Adrenal gland (tissue), 5 donors: ENCODE measurements around the gene FAM118A.
"Not testable (repeated sequence)": the region's sequence is repeated elsewhere in the genome, so short reads cannot be mapped to it uniquely, and the experiment has no call there.

Experiments used
- POLR2A ChIP-seq, 2 donors: fragments of 450-650 bp; IDR thresholded peaks; one replicate each; pipeline ENCODE4 v1.6.1; 2017; ENCODE audit warnings: antibody characterized with exemption in 2 of 2, mild to moderate bottlenecking in 2 of 2, moderate library complexity in 1 of 2
- TF ChIP-seq, protein P1 (sequence below), 6 experiments: fragments of 450-650 bp in 4 of 6; fragments of 200-600 bp in 2 of 6; sonication (generic) in 1 of 6; IDR thresholded peaks; 1 replicate in 5 of 6; 2 replicates in 1 of 6; pipeline versions ENCODE4 v1.5.1 to v1.8.0; 2016 to 2021; ENCODE audit warnings: antibody characterized with exemption in 6 of 6, mild to moderate bottlenecking in 2 of 6, moderate library complexity in 1 of 6
- donor health status: DM: no; HTN: no; CAD: no.

DNA sequence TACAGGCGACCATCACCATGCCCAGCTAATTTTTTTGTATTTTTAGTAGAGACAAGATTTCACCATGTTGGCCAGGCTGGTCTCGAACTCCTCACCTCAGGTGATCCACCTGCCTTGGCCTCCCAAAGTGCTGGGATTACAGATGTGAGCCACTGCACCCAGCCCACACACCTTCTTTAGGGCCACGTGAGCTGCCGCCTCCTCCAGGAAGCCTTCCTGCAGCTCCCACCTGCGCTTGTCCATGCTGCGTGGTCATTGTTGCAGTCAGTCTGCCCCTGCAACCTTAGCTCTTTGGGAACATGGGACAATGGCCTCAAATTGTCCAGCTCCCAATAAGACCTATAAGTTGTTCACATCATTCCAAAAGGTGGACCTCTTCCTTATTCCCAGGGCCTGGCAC lies 14.7 kb upstream of the FAM118A start:
- TF ChIP-seq, protein P1, sequence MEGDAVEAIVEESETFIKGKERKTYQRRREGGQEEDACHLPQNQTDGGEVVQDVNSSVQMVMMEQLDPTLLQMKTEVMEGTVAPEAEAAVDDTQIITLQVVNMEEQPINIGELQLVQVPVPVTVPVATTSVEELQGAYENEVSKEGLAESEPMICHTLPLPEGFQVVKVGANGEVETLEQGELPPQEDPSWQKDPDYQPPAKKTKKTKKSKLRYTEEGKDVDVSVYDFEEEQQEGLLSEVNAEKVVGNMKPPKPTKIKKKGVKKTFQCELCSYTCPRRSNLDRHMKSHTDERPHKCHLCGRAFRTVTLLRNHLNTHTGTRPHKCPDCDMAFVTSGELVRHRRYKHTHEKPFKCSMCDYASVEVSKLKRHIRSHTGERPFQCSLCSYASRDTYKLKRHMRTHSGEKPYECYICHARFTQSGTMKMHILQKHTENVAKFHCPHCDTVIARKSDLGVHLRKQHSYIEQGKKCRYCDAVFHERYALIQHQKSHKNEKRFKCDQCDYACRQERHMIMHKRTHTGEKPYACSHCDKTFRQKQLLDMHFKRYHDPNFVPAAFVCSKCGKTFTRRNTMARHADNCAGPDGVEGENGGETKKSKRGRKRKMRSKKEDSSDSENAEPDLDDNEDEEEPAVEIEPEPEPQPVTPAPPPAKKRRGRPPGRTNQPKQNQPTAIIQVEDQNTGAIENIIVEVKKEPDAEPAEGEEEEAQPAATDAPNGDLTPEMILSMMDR (IDR thresholded peaks at IDR 0.05), result not testable (repeated sequence)
- TF ChIP-seq POLR2A (IDR thresholded peaks at IDR 0.05), result not testable (repeated sequence)
